ENCODE results near the gene STPG1. TPM values are rescaled to one million over a fixed set of nuclear protein-coding genes. Genes with fewer than 3 reads are reported as not detected.
A peak's percentile ranks its signal among the peaks of the same experiment; 100 is the strongest.

The STPG1 gene
- total RNA-seq, 1 donor from 2014 or later, result 6.8 TPM

DNA sequence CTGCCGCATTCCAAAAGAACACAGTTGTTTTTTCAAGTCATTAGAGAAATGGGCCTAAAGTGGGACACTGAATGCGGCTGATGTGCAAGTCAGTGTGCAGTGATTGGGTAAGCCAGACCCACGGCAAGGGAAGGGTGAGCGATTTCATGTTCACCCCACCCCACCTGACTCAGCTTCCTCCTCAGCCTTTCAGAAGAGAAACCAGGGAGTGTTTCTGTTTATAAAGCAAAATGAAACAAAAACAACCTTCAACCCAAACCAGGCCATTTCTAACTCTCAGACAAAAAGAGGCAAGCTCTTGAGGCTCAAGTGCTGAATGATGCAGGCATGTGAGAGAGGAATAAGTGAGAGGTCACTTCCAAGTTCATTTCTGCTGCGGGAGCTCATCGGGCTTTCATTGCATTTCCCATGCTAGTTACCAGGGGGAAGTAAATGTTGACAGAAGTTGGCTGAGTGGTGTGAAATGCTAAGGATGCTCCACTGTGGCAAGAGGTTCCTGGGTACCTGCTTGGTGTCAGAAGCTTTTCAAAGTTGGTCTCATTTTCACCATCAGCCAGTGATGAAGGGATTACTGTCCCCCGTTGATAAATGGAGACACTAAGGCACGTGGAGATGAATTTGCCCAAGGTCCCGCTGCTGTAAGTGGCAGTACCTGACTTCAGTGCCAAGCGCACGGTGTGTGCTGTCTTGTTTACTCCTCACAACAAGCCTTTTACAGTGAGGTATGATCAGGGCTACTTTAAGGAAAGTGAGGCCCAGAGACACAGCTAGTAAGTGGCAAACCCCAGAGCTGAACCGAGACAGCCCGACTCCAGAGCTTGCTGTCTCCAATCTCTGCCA is 29.1 kb downstream of the STPG1 start:
- no peak for DNase-seq (ENCODE audit: missing footprints)
- intact Hi-C loops (cut with DNase I), result no loop called here
- ATAC-seq, result peak; percentile 23

DNA sequence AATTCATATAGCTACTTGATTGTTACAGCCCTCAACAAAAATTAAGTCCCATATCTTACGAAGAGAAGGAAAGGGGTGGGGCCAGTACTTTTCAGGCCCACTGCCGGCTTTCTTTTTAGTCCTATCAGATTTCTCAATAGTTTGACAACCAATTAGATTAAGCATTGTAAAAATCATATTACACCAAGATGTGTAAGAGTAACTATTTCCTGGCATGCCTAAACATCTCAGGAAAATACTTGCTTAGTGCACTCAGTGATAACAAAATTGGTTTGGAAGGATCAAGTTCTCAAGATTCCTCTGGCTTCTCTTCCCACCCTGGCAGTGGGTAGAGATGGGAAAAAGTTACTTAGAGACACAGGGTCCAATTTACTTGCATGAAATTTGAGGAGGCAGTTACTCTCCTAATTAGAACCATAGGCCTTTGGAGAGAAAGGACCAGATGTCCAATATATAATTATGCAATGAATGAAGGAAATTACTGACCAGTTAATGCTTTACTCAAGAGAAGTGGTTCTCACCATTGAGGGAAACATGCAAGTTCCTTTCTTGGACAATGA is 30.1 kb downstream of the STPG1 start:
- ATAC-seq (no peak), DNase-seq (ENCODE audit: missing footprints) (no peak)
- intact Hi-C loops (cut with DNase I), result no loop called here

DNA sequence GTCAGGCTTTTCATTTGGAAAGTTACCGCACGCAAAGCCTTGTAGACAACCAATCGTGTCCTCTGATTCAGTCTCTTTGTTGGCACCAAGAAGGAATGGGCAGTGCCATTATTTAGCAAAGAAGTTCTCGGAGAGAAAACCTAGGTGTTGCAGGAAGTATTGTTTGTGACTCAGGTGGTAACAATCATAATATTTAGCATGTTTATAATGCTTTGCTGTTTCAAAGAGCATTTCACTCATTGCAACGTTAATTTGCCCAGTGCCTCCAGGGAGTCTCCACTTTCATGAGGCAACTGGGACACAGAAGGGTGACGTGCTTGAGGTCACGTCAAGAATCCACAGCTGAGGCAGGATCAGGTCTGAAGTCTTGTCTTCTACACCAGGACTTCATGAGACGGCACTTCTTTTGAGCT is 31.4 kb downstream of the STPG1 start:
- intact Hi-C loops (cut with DNase I), result no loop called here
- DNase-seq (ENCODE audit: missing footprints) (no peak), ATAC-seq (no peak)

DNA sequence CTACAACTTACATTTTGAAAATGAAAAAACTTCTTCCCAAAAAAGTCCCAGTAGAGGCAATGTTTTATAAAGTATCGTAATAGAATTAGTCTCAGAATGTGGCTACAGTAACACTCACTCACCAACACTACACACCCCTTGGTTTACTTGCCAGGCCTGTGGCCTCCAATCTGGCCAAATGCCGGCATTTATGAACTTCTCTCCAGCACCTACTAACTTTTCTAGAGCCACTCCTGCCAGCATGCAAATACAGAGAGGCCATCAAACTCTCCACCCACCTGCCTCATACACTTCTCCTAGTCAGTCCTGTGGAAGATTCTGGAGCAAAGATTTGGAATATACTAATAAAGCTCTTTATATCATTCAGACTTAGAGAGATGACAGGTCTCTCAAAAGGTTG is 32.3 kb downstream of the STPG1 start:
- ATAC-seq (no peak), DNase-seq (ENCODE audit: missing footprints) (no peak)
- intact Hi-C loops (cut with DNase I), result no loop called here

DNA sequence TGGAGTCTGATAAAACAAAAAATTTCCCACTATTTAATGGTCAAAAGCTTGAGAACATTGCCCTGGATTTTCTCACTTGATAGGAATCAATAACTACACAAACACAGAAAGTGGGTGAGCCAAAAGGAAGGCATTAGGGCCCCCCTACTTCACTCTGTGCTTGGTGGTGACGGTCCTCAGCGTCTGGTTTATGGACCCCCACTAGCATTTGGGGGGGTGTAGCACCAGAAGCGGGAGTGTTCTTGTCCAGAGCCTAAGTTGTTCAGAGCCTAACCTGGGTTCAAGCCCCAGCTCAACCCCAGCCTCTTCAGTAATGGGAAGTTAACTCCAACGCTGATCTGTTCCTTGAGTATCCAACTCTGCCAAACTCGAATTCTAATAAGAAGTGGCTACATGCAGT is 33.1 kb downstream of the STPG1 start:
- ATAC-seq (no peak), DNase-seq (ENCODE audit: missing footprints) (no peak)
- intact Hi-C loops (cut with DNase I), result no loop called here

DNA sequence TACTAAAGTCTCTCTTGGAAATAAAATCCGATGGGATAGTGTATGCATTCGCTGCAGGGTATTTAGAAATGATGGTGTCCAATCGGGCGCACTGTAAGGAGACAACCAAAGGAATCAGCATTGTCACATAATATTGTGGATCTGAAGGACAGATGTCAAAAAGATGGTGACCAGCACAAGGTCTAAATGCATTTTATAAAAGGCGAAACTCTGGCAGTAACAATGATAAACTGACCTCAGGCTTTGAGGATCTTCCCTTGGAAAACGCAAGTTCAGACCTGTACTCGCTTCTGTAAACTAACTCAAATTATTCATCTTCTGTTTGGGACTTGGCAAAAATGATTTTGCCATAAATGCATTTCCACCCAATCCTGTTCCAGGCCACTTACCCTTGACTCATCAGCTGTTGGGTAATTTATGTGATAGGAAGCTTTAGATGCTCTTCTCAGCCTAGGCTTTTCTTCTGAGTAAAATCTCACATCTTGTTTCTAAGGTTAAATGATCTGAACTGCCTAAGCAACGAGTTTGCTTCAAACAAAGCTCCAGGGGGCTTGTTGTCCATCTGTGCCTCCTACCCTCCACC is 33.8 kb downstream of the STPG1 start:
- intact Hi-C loops (cut with DNase I), result no loop called here
- DNase-seq (ENCODE audit: missing footprints), result no peak
- no peak for ATAC-seq

DNA sequence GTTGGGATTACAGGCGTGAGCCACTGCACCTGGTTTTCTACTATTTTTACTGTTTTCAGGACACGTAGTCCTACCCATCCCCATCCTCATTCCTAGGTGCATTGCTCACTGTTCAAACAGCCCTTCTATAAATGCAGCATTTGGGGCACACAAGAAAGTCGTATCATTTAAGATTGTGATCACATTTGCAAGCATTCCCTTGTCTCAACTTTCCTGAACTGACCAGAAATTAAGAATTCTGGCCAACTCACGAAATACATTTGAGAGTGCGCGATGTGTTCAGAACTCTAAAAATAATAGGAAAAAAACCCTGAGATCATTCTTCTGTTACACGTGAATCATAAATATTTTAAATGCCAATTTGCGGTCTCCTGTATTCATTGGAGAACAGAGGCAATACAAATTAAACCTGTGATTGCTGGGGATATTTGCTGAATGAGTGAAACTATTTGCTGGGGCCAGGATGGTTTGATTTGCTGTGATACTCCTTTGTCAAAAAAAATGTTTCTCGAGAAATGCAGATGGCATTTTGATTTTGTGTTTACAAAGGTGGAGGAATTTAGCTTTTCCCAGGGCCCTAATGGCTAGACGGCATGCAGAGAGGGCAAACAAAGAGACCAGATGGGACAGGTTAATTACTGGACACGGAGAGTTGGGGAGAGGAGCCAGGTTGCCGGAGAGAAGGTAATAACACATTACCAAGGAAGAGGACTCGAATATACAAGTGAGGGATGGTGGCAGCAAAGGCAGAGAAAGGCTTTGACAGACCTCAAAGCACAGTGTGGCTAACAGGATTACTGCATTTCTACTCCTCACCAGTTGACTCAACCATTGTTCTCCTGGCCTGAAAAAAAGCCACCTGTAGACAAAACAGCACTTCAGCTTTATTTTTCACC is 38.4 kb downstream of the STPG1 start:
- DNase-seq (ENCODE audit: missing footprints) (no peak), ATAC-seq (no peak)
- intact Hi-C loops (cut with DNase I), result no loop called here

DNA sequence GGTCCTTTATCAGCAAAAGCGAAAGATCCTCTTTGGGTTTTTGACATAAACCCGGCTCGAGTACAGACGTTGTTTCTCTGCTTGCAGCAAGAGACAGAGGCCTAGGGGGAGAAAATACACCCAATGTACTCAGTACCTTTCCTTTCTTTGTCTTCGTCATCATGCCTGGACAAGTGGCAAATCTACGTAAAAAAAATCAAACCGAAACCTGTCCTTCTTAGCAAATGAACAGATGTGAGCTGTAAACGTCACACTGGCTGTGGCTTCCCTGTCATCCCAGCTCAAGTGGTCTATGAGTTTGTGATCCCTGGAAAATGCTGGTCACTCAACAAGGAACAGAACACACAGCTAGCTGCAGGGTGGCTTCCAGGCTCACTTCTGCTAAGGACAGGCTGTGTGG is 39.9 kb downstream of the STPG1 start:
- no peak for ATAC-seq
- intact Hi-C loops (cut with DNase I), result no loop called here
- DNase-seq (ENCODE audit: missing footprints), result no peak

DNA sequence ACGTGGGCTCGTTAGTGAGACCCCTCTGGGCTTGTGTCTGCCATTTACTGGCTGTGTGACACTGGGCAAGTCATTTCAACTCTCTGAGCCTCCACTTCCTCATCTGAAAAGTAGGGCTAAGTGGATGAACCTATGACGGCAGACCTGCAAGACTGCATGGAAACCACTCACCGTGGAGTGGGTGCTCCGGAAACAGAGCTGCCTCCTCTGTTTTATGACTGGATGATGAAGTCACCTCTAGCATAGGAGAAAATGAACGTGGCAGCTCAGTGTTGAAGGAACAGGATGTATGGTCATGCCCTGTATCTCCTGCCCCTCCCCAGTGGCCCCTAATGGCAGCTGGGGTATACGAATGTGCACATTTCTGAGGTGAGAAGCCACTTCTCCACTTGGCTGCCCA is 40.5 kb downstream of the STPG1 start:
- DNase-seq (ENCODE audit: missing footprints), result no peak
- ATAC-seq, result no peak
- intact Hi-C loops (cut with DNase I), result no loop called here

DNA sequence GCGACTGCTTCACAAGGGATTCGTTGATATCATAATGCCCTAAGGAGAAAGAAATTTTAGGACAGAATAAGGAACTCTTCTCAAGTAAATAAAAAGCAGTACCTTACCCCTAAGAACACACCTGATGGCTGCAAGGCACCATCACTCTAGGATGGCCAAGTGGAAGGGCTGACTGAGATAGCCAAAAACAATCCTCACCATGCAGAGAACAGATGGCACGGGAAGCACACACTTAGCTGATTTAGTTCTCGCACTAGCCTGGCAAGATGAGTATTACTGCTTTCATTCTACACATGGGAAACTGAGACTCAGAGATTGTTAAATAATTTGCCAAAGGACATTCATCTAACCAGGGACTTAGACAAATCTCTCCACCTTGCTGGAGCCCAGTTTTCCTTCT is 43.8 kb downstream of the STPG1 start:
- intact Hi-C loops (cut with DNase I), result no loop called here
- no peak for DNase-seq (ENCODE audit: missing footprints)
- no peak for ATAC-seq

DNA sequence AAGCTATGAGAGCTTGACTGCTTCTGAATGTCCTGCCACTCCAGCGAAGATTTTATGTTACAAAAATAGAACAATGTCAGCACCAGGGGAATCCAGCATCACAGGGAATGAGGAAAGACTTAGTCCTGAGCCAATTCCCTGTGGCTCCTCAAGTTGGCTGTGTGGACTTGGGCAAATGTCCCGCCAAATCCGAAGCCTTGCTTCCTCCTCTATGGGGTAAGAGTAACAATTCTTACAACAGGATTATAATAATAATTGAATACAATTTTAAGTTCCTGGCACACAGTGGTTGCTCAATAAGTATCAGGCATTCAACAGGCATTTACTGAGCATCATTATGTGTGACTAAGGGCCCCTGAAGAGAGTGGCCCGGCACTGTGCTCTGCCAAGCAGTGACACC is 44.4 kb downstream of the STPG1 start:
- intact Hi-C loops (cut with DNase I), result no loop called here
- DNase-seq (ENCODE audit: missing footprints), result no peak
- no peak for ATAC-seq

DNA sequence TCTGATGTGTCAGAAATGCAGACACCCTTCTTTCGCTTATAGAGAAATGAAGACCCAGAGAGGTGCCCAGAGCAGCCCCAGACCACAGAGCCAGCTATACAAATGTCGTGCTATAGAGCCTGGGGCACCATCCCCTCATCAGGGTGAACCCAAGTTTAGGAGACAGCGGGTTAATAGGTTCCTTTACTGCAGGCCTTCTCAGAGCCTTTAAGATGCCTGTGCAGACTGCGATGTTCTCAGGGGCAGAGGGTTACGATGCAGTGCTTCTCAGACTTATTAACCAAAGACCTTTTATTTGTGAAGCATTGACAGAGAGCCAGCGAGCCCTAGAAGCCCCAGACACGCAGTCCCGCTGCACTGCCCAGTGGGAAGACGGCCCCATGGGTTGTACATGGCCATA is 46.9 kb downstream of the STPG1 start:
- intact Hi-C loops (cut with DNase I), result no loop called here
- no peak for ATAC-seq
- no peak for DNase-seq (ENCODE audit: missing footprints)

DNA sequence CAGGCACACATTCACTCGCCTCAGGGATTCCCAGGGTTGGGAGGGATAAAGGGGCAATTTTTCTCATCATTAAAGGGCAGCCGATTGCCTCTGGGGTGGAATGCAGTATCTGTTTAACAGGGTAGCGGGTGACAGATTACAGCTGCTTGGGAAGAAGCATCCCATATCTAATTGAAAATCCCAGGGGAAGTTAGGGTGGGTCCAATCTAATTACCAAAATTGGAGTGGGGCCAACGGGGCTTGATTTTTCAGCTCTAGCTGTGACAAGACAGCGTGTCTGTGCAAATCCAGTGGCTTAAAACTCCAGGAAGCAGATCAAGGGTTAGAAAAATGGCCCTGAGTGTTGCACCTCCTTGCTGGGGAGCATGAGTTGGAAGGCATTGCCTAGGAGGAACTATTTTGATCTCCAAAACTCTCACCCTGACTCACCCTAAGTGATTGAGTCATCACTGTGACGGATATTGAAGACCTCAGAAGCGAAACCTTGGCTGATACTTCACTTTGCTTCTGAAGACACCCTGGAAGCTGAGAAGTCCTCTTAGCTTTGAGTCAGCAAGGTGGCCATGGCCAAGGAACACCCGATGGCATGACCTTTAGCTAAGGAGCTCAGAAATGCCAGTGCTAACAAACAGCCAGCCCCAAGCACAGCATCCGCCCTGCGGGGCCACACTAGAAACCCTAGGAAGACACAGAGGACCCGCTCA is 48.5 kb downstream of the STPG1 start:
- intact Hi-C loops (cut with DNase I), result no loop called here
- ATAC-seq (peak; percentile 28), DNase-seq (ENCODE audit: missing footprints) (no peak)

DNA sequence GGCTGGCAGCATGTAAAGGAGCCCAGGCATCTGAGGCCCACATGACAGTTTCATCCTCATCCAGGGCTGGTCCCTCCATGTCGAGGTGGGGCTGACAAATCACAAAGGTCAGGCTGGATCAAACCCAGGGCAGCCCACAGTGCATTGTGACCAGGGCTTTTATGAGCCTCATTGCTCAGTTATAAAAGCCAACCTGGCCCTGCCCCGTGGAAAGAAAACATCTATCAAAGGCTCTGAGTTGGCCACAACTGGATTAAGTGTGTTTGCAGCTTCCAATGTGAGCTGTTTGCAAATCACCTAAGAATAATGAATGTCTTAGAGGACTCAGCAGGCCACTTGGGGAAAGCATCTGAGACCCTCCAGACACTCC is 49.0 kb downstream of the STPG1 start:
- intact Hi-C loops (cut with DNase I), result no loop called here
- DNase-seq (ENCODE audit: missing footprints), result no peak
- no peak for ATAC-seq

DNA sequence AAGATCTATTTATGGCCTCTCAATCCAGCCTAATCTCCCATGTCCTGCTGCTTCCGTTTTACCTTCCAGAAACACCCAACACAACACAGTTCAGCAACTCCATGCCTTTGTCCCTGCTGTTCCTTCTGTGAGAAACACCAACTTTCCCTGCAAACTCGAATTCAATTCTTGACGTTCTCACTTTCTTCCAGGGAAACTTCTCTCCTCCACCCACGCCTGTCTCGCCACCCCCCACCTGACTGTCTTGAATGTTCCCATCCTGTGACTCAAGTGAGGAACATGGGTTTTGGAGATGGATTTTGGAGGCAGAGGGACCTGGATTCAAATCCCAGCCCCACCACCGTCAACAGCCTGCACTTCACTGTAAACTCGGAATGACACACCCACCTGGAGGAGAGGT is 49.6 kb downstream of the STPG1 start:
- intact Hi-C loops (cut with DNase I), result no loop called here
- ATAC-seq (no peak), DNase-seq (ENCODE audit: missing footprints) (no peak)

DNA sequence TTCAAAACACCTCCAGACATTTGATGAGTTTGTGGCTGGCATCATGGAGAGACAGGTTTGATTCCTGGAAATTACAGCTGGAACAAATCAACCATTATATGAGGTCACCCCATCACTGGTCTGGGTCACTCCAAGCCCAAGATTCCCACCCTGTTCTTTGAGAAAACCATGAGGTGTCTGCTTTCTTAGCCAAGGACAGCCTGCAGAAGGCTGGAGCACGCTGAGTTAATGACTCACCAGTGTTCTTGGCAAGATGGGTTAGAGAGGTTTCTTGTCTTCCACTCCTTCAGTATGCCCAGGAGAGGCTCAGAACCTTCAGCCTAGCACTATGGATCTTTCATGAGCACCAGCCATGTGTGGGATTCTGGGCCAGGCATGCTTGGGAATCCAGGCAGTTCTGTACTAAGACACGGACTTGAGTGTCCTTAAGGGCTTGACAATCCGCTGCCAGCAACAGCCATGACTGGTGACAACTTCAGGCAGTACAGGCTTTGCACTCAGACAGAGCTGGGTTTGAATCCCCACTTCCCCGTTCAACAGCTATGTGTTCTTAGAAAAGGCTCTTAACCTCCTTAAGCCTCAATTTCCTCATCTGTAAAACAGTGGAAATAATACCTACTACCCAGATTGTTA is 50.5 kb downstream of the STPG1 start:
- no peak for DNase-seq (ENCODE audit: missing footprints)
- ATAC-seq, result peak; percentile 73
- intact Hi-C loops (cut with DNase I), result no loop called here

DNA sequence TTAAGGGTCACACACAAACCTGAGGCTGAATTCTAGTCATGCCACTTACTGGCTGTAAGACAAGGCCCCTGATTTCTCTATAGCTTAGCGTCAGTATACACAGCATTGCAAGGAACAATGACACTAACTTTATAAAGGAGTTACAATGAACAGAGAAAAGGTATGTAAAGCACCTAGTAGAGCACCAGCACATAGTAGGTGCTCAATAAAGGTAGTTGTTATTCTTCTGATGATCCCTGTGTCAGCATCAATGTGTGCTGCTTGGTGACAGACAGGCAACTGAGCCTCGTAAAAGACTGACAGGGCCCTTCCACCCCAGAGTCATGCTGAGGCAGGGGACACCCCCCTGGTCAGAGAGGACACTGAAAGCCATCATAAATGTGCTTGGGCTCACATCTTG is 51.2 kb downstream of the STPG1 start:
- intact Hi-C loops (cut with DNase I), result no loop called here
- ATAC-seq, result no peak
- no peak for DNase-seq (ENCODE audit: missing footprints)

DNA sequence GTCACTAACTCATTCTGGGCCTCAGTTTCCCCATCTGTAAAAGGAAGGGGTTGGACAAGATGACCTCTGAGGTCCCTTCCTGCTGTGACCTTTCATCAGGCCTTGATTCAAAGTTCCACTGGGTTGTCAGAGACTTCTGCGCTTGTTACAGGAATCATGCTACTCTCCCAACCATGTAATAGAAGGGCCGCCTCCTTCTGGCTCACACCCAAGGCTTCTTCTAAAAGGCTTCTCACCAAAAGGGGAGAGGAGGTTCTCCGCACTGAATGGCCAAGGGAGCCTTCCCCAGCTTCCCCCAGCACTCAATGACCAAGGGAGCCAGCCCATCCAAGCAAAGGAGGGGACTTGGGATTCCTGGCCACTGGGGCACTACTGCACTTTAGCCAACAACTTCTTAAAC is 51.8 kb downstream of the STPG1 start:
- no peak for ATAC-seq
- no peak for DNase-seq (ENCODE audit: missing footprints)
- intact Hi-C loops (cut with DNase I), result no loop called here

DNA sequence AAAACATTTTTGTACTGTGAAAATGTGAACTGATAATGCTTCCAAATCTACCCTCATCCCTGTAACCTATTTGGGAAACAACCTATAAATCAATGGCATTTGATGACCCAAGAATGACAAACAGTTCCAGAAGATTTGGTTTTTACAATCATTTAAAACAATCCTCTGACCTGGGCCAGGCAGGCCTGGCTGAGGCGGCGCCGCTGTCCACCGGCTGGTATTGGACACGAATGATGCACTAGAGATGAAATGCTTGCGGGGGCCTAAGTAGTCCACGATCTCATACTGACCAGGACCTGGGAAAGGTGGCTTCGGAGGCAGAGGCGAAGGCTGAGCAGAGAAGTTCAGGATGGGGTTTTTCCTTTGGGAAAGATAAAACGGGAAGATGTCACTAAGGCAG is 52.9 kb downstream of the STPG1 start:
- no peak for DNase-seq (ENCODE audit: missing footprints)
- no peak for ATAC-seq
- intact Hi-C loops (cut with DNase I), result no loop called here
